Measurements from ENCODE around the gene SLC23A2. TPM values are rescaled to one million over a fixed set of nuclear protein-coding genes. Genes with fewer than 3 reads are reported as not detected.

The SLC23A2 gene
- total RNA-seq, 2 experiments from 2014 or later: 14.3 to 25.7 TPM

DNA sequence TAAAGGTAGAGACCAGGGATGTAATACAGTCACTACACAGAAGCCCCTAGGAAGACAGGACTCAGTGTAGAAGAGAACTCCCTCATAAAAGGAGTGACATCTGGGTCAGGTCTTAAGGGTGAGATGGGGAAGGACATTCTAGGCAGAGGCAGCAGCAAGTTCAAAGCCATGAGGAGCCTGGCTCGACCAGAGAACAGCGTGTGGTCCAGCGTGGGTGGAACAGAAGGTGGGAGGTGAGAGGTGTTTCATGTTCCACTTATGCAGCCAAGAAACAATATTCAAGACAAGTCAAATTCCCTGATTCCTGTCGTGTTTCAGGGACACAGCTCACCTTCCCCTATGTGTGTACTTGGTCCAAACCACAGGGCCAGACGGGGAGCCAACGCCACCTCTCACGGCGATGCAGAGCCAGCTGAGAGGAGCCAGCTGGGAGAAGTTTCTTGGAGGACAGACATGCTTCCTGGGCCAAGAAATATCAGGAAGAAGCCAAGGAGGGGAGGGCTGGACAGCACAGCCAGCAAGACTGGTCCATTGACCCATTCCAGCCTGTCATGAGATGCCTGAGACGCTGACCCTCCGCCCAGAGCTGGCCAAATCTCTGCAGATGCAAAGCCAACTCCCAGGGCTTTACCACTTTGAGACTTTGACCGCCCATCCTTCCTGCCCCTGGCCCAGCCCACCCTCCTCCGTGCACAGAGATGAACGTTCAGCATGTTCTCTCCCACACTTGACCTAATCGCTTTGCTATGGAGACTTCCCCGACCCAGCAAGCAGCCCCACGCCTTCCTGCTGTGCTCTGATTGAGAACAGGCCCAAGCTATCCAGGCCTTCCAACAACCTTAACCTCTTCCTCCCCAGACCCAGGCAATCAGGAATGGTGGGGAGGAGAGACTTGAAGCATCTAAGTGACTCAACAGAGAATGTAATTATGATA is 165.8 kb downstream of the SLC23A2 start:
- ChIA-PET POLR2A (no interaction called here), CTCF (ENCODE audit: unreplicated experiment) (no interaction called here)
- Histone ChIP-seq H3K4me3 (ENCODE audit: low read depth, low read length, poor library complexity, severe bottlenecking) (no peak overlapping the region), H3K4me1 (ENCODE audit: insufficient read depth, low read length, poor library complexity, severe bottlenecking) (peaks cover under 1% of the 10 kb centered on the region), H3K4me2 (ENCODE audit: low read length) (no peak overlapping the region), H2AFZ (ENCODE audit: low read length) (no peak overlapping the region), H3K9me3 (ENCODE audit: low read length) (no peaks in the 10 kb centered on the region), H3K79me2 (ENCODE audit: insufficient read depth, low read depth, low read length) (no peaks in the 10 kb centered on the region), H3K9me2 (ENCODE audit: insufficient read depth, low read length) (no peaks in the 10 kb centered on the region), H3K36me3 (ENCODE audit: insufficient read depth, low read length) (no peaks in the 10 kb centered on the region), H3K27ac (ENCODE audit: low read depth, low read length, poor library complexity, severe bottlenecking) (no peak overlapping the region), H4K20me1 (ENCODE audit: insufficient read depth, low read length) (no peaks in the 10 kb centered on the region)
- no TSS peak for BruUV-seq (replicated peaks)
- no peak for DNase-seq (ENCODE audit: low spot score)
- TF ChIP-seq EZH2phosphoT487 (IDR thresholded peaks at IDR 0.05; ENCODE audit: borderline replicate concordance, low read depth, low read length): no peak
- TF ChIP-seq, protein P1, sequence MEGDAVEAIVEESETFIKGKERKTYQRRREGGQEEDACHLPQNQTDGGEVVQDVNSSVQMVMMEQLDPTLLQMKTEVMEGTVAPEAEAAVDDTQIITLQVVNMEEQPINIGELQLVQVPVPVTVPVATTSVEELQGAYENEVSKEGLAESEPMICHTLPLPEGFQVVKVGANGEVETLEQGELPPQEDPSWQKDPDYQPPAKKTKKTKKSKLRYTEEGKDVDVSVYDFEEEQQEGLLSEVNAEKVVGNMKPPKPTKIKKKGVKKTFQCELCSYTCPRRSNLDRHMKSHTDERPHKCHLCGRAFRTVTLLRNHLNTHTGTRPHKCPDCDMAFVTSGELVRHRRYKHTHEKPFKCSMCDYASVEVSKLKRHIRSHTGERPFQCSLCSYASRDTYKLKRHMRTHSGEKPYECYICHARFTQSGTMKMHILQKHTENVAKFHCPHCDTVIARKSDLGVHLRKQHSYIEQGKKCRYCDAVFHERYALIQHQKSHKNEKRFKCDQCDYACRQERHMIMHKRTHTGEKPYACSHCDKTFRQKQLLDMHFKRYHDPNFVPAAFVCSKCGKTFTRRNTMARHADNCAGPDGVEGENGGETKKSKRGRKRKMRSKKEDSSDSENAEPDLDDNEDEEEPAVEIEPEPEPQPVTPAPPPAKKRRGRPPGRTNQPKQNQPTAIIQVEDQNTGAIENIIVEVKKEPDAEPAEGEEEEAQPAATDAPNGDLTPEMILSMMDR (conservative IDR thresholded peaks at IDR 0.05; ENCODE audit: low read length): no peak
- intact Hi-C loops (cut with micrococcal nuclease; ENCODE audit: unreplicated experiment): no loop called here

DNA sequence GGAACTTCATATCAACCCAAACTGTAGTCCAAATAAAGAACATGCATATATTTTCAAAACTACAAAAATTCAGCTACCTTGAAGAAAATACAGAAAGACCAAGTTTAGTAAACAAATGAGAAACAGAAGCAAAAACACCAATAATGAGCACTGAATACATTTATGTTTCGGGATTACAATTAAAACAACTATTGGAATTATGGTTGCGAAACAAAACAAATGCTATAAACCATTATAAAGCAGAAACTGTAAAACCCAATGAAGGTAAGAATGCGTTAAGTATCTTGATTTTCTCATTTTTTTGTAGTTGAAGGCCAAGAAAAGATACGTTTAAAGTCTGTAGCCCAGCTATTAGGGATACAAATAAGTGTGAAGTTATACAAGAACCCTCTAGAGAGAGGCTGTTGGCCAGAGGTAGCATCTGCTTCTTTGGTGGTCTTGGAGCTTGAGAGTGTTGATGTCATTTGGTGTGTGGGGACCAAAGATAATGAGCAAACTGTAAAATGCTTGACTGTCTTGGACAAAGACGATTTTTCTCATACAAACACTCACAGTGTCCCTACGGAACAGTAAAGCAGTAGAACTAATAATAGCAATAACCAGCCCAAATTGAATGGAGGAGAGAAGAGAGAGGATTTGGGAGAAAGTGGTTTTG is 168.1 kb downstream of the SLC23A2 start:
- no peak for TF ChIP-seq EZH2phosphoT487 (IDR thresholded peaks at IDR 0.05; ENCODE audit: borderline replicate concordance, low read depth, low read length)
- TF ChIP-seq, protein P1 (conservative IDR thresholded peaks at IDR 0.05; ENCODE audit: low read length): no peak
- BruUV-seq (replicated peaks): no TSS peak
- Histone ChIP-seq H3K9me2 (ENCODE audit: insufficient read depth, low read length) (no peaks in the 10 kb centered on the region), H3K27ac (ENCODE audit: low read depth, low read length, poor library complexity, severe bottlenecking) (no peak overlapping the region), H3K4me1 (ENCODE audit: insufficient read depth, low read length, poor library complexity, severe bottlenecking) (no peaks in the 10 kb centered on the region), H4K20me1 (ENCODE audit: insufficient read depth, low read length) (no peaks in the 10 kb centered on the region), H2AFZ (ENCODE audit: low read length) (no peak overlapping the region), H3K79me2 (ENCODE audit: insufficient read depth, low read depth, low read length) (no peaks in the 10 kb centered on the region), H3K4me3 (ENCODE audit: low read depth, low read length, poor library complexity, severe bottlenecking) (no peak overlapping the region), H3K36me3 (ENCODE audit: insufficient read depth, low read length) (no peaks in the 10 kb centered on the region), H3K9me3 (ENCODE audit: low read length) (no peaks in the 10 kb centered on the region), H3K4me2 (ENCODE audit: low read length) (no peak overlapping the region)
- intact Hi-C loops (cut with micrococcal nuclease; ENCODE audit: unreplicated experiment): no loop called here
- CTCF ChIA-PET (ENCODE audit: unreplicated experiment): no interaction called here
- POLR2A ChIA-PET: interaction anchor here (0.6 to 1.0 kb wide), 3 partner anchors 8 to 287 kb away, joined by 3 to 4 read pairs (median 3); partner anchors contain the start of gene PCNA
- DNase-seq (ENCODE audit: low spot score): no peak
